ENCODE data around the gene NUAK1. TPM values are rescaled to one million over a fixed set of nuclear protein-coding genes. Genes with fewer than 3 reads are reported as not detected.

NUAK1 gene
- total RNA-seq, 1 experiment from 2014 or later = 10.1 TPM

DNA sequence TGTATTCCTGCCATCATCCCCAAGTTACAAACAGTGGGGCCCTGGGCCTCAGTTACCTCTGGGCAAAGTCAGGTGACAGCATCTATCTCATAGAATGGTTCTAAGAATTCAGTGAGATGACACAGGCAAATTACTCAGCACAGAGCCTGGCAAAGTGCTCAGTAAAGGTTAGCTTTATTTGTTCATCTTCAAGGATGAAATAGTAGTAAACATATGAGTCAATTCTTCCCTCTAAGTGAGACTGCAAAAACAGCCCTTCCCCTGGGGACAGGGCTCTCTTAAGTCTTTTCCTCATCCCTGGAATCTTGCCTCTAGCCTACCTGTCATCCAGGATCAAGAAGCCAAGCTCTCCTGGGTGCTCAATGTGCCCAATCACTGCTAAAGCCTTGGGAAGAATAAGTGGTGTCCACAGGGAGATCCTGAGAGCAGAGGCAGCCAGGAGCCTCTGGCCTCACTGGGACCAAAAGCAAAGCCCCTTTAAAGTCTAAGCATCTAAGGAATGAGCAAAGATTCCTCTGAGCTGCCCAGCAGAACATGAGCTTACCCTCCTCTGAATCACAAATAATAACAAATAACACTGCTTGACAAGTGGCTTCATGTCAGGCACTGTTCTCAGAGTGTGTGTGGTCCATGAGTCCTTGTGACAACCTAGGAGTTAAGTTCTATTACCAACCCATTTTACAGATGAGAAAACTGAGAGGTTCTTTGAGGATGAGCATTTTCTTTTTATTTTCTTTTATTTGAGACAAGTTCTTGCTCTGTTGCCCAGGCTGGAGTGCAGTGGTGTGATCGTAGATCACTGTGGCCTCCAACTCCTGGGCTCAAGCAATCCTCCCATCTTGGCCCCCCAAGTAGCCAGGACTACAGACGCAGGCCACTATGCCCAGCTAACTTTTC lies 12.1 kb downstream of the NUAK1 start:
- Histone ChIP-seq H3K56ac (ENCODE audit: insufficient read length, low read depth, low read length) (no peak overlapping the region), H2AK5ac (ENCODE audit: insufficient read length, low read length) (no peak overlapping the region), H2BK15ac (ENCODE audit: low read depth, low read length) (no peak overlapping the region), H3K9ac (ENCODE audit: extremely low read depth, insufficient read length, low read length) (no peak overlapping the region), H4K8ac (replicated peaks; ENCODE audit: insufficient read length, low read depth, low read length) (no peak overlapping the region), H2BK20ac (ENCODE audit: low read depth, low read length, poor library complexity, severe bottlenecking) (no peak overlapping the region), H2BK120ac (ENCODE audit: low read depth, low read length, poor library complexity, severe bottlenecking) (no peak overlapping the region), H3K9me3 (ENCODE audit: control insufficient read depth, low read depth, low read length) (no peaks in the 10 kb centered on the region), H3K4ac (ENCODE audit: low read depth, low read length) (no peak overlapping the region), H3T11ph (ENCODE audit: low read length) (no peak overlapping the region), H2BK12ac (ENCODE audit: insufficient read length, low read depth, low read length) (no peak overlapping the region), H4K5ac (ENCODE audit: insufficient read length, low read depth, low read length) (no peak overlapping the region), H3K27ac (ENCODE audit: insufficient read length, low read depth, low read length) (no peak overlapping the region), H3K27me3 (ENCODE audit: insufficient read depth, low read length) (no peaks in the 10 kb centered on the region), H3K23ac (ENCODE audit: insufficient read length, low read depth, low read length) (no peak overlapping the region), H3K23me2 (ENCODE audit: insufficient read length, low read depth, low read length, poor library complexity, severe bottlenecking) (no peaks in the 10 kb centered on the region), H3K18ac (ENCODE audit: insufficient read length, low read depth, low read length) (no peak overlapping the region), H4K20me1 (ENCODE audit: control insufficient read depth, insufficient read depth, insufficient read length) (no peaks in the 10 kb centered on the region), H4K91ac (ENCODE audit: insufficient read length, low read depth, low read length) (no peak overlapping the region), H3K79me2 (ENCODE audit: insufficient read depth, low read length) (peaks cover 9% of the 10 kb centered on the region; the same call in 1 of the 2 replicates), H3K4me2 (ENCODE audit: insufficient read depth, insufficient read length, low read length) (no peak overlapping the region), H3K79me1 (ENCODE audit: insufficient read depth, low read depth, low read length, poor library complexity, severe bottlenecking) (no peaks in the 10 kb centered on the region), H3K4me1 (ENCODE audit: insufficient read depth, low read length) (peaks cover 11% of the 10 kb centered on the region; the same call in 1 of the 2 replicates), H3K14ac (ENCODE audit: insufficient read depth, low read length) (no peak overlapping the region), H2BK5ac (ENCODE audit: insufficient read length, low read length) (no peak overlapping the region), H2AFZ (ENCODE audit: low read length) (no peak overlapping the region)
- peaks cover 63 to 68% of the 10 kb centered on the region in 2 experiments for H3K4me1 Mint-ChIP-seq
- TF ChIP-seq, protein P1, sequence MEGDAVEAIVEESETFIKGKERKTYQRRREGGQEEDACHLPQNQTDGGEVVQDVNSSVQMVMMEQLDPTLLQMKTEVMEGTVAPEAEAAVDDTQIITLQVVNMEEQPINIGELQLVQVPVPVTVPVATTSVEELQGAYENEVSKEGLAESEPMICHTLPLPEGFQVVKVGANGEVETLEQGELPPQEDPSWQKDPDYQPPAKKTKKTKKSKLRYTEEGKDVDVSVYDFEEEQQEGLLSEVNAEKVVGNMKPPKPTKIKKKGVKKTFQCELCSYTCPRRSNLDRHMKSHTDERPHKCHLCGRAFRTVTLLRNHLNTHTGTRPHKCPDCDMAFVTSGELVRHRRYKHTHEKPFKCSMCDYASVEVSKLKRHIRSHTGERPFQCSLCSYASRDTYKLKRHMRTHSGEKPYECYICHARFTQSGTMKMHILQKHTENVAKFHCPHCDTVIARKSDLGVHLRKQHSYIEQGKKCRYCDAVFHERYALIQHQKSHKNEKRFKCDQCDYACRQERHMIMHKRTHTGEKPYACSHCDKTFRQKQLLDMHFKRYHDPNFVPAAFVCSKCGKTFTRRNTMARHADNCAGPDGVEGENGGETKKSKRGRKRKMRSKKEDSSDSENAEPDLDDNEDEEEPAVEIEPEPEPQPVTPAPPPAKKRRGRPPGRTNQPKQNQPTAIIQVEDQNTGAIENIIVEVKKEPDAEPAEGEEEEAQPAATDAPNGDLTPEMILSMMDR (conservative IDR thresholded peaks at IDR 0.05) = no peak
- no peaks in the 10 kb centered on the region; a peak in 1 of 7 replicates for H3K36me3 Mint-ChIP-seq (ENCODE audit: insufficient read depth in 1 of 3, low read depth in 3 of 3)
- peak overlapping the region in 1 of 3 experiments; percentile 49; a peak in 1 of 7 replicates for H3K27ac Mint-ChIP-seq
- no peak for DNase-seq
- no peaks in the 10 kb centered on the region for H3K27me3 Mint-ChIP-seq (ENCODE audit: low read depth)
- WGBS (ENCODE audit: extremely low coverage, insufficient read length, low lambda C conversion rate) = no CpG with 5 or more reads among the region's 2 CpGs
- H3K9me3 Mint-ChIP-seq = no peaks in the 10 kb centered on the region
- H3K4me3 Mint-ChIP-seq = no peak overlapping the region

All from H9 (cell line).